Measurements from ENCODE around the gene EIF4E.

DNA sequence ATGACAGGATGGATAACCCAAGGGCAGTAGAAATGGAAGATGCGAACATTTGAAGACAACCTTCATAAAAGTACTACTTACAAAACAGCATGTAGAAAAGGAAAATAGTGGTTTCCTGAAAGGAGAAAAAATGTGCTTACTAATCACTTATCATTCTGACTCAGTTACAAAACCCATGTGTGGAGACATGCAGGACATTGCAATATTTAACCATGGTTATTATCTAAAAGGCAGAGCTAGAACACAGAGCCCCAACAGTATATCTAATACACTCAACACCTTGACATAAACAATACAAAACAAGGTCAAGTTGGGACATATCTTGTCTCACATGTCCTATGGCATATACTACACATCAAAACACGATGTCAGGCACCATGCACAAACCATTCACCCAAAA, 55.9 kb downstream of the EIF4E start:
- TF ChIP-seq POLR2AphosphoS5 (IDR thresholded peaks at IDR 0.05; ENCODE audit: low read depth) (no peak), SPI1 (IDR thresholded peaks at IDR 0.05; ENCODE audit: borderline replicate concordance, low read depth) (no peak)
- TF ChIP-seq, protein P1, sequence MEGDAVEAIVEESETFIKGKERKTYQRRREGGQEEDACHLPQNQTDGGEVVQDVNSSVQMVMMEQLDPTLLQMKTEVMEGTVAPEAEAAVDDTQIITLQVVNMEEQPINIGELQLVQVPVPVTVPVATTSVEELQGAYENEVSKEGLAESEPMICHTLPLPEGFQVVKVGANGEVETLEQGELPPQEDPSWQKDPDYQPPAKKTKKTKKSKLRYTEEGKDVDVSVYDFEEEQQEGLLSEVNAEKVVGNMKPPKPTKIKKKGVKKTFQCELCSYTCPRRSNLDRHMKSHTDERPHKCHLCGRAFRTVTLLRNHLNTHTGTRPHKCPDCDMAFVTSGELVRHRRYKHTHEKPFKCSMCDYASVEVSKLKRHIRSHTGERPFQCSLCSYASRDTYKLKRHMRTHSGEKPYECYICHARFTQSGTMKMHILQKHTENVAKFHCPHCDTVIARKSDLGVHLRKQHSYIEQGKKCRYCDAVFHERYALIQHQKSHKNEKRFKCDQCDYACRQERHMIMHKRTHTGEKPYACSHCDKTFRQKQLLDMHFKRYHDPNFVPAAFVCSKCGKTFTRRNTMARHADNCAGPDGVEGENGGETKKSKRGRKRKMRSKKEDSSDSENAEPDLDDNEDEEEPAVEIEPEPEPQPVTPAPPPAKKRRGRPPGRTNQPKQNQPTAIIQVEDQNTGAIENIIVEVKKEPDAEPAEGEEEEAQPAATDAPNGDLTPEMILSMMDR (IDR thresholded peaks at IDR 0.05; ENCODE audit: insufficient read depth, low read length) = no peak

Measured in HL-60 (cell line).